IMR-90 (cell line): ENCODE results near the gene TREH. TPM values are rescaled to one million over a fixed set of nuclear protein-coding genes. Genes with fewer than 3 reads are reported as not detected.

Source experiments
- ATAC-seq: fragments of 200-7000 bp; cut with Tn5 transposase; 2 replicates; pipeline ENCODE4 v1.9.1; 2020; ENCODE audit warnings: low read depth, mild to moderate bottlenecking, moderate library complexity
- BruUV-seq: library from RNA; stranded (reverse); fragments of 400-500 nt; replicated peaks from 2 replicates; lab custom pipeline; 2021; lab: Mats Ljungman, UMichigan
- CTCF ChIA-PET: fragments of 300-600 bp; formaldehyde crosslinking; extraction: SDS; loops from one replicate; lab custom pipeline; 2021; ENCODE audit warnings: antibody characterized with exemption; lab: Yijun Ruan, JAX
- POLR2A ChIA-PET: fragments of 300-600 bp; sonication (Branson Sonifier 250); formaldehyde crosslinking; loops from one replicate; lab custom pipeline; 2022; ENCODE audit warnings: antibody characterized with exemption; ENCODE audit not compliant: unreplicated experiment; lab: Charles Lee
- DNase-seq: peaks from one replicate; pipeline ENCODE4 v3.0.0; 2013
- H2AFZ ChIP-seq: replicated peaks from 2 replicates; pipeline ENCODE3; 2013; ENCODE audit warnings: low read length, mild to moderate bottlenecking; ENCODE audit not compliant: poor library complexity
- H2AK5ac ChIP-seq: 2 replicates; pipeline ENCODE4 v1.6.1; 2013; ENCODE audit warnings: low read depth, low read length, inconsistent platforms
- H2AK9ac ChIP-seq: replicated peaks from 2 replicates; pipeline ENCODE3; 2013; ENCODE audit warnings: mild to moderate bottlenecking, low read depth, low read length, moderate library complexity; ENCODE audit not compliant: poor library complexity
- H2BK120ac ChIP-seq: 2 replicates; pipeline ENCODE4 v1.6.1; 2013; ENCODE audit warnings: low read depth, low read length, inconsistent platforms
- H2BK15ac ChIP-seq: 3 replicates; pipeline ENCODE4 v1.6.1; 2013; ENCODE audit warnings: low read depth, low read length, inconsistent platforms
- H2BK20ac ChIP-seq: 2 replicates; pipeline ENCODE4 v1.6.1; 2013; ENCODE audit warnings: low read depth, mild to moderate bottlenecking, inconsistent platforms, low read length, moderate library complexity
- H2BK5ac ChIP-seq: 2 replicates; pipeline ENCODE4 v1.6.1; 2013; ENCODE audit warnings: mild to moderate bottlenecking, low read depth, low read length, inconsistent platforms; ENCODE audit not compliant: poor library complexity, severe bottlenecking
- H3K14ac ChIP-seq: replicated peaks from 2 replicates; pipeline ENCODE4 v1.6.1; 2013; ENCODE audit warnings: low read depth, low read length, inconsistent platforms
- H3K18ac ChIP-seq: 2 replicates; pipeline ENCODE4 v1.6.1; 2013; ENCODE audit warnings: low read depth, low read length, control low read depth
- H3K23ac ChIP-seq: 2 replicates; pipeline ENCODE4 v1.6.1; 2013; ENCODE audit warnings: low read depth, low read length, inconsistent platforms
- H3K27ac ChIP-seq: 2 replicates; pipeline ENCODE4 v1.5.1; 2013; ENCODE audit warnings: mild to moderate bottlenecking, control low read depth, low read length; ENCODE audit not compliant: insufficient read depth
- H3K27me3 ChIP-seq: 2 replicates; pipeline ENCODE4 v1.6.1; 2013; ENCODE audit warnings: low read length; ENCODE audit not compliant: control insufficient read depth, insufficient read depth
- H3K36me3 ChIP-seq: 2 replicates; pipeline ENCODE4 v1.6.1; 2013; ENCODE audit warnings: low read length, mixed read lengths; ENCODE audit not compliant: control insufficient read depth, insufficient read depth
- H3K4ac ChIP-seq: 2 replicates; pipeline ENCODE4 v1.6.1; 2013; ENCODE audit warnings: low read depth, low read length, inconsistent platforms
- H3K4me1 ChIP-seq: 2 replicates; pipeline ENCODE4 v1.6.1; 2013; ENCODE audit warnings: low read length, mixed read lengths; ENCODE audit not compliant: control insufficient read depth, insufficient read depth
- H3K4me2 ChIP-seq: 2 replicates; pipeline ENCODE4 v1.6.1; 2013; ENCODE audit warnings: low read depth, mild to moderate bottlenecking, control low read depth, low read length, moderate library complexity
- H3K4me3 ChIP-seq: 2 replicates; pipeline ENCODE4 v1.5.1; 2013; ENCODE audit warnings: low read depth, mild to moderate bottlenecking, control low read depth, low read length, moderate library complexity; ENCODE audit not compliant: insufficient read depth
- H3K56ac ChIP-seq: 2 replicates; pipeline ENCODE4 v1.6.1; 2013; ENCODE audit warnings: low read length, inconsistent platforms; ENCODE audit not compliant: insufficient read depth; ENCODE audit errors: extremely low read depth
- H3K79me1 ChIP-seq, 2 experiments: 2 replicates each; pipeline ENCODE4 v1.6.1; 2013; ENCODE audit warnings: low read length in 2 of 2, inconsistent platforms in 1 of 2, low read depth in 1 of 2
- H3K9ac ChIP-seq: 2 replicates; pipeline ENCODE4 v1.6.1; 2013; ENCODE audit warnings: low read depth, low read length, control low read depth
- H3K9me1 ChIP-seq: 2 replicates; pipeline ENCODE4 v1.6.1; 2013; ENCODE audit warnings: low read length, inconsistent platforms; ENCODE audit not compliant: insufficient read depth
- H3K9me3 ChIP-seq: 2 replicates; pipeline ENCODE4 v1.6.1; 2013; ENCODE audit warnings: low read length; ENCODE audit not compliant: control insufficient read depth, insufficient read depth
- H4K20me1 ChIP-seq: 2 replicates; pipeline ENCODE4 v1.6.1; 2013; ENCODE audit warnings: low read length, inconsistent platforms; ENCODE audit not compliant: insufficient read depth
- H4K5ac ChIP-seq: 2 replicates; pipeline ENCODE4 v1.6.1; 2013; ENCODE audit warnings: mild to moderate bottlenecking, low read depth, low read length, control low read depth
- H4K8ac ChIP-seq, 2 experiments: 2 replicates each; pipeline ENCODE4 v1.6.1; 2013; ENCODE audit warnings: low read depth in 2 of 2, low read length in 2 of 2, control low read depth in 1 of 2, inconsistent platforms in 1 of 2
- H4K91ac ChIP-seq: 2 replicates; pipeline ENCODE4 v1.6.1; 2013; ENCODE audit warnings: low read depth, low read length, inconsistent platforms; ENCODE audit not compliant: insufficient read depth
- ELK1 ChIP-seq: fragments of 150-350 bp; IDR thresholded peaks from 2 replicates; pipeline ENCODE4 v1.6.1; 2016; ENCODE audit warnings: low read depth, mild to moderate bottlenecking, low read length, moderate library complexity, borderline replicate concordance
- MAFK ChIP-seq: IDR thresholded peaks from 2 replicates; pipeline ENCODE4 v1.6.1; 2012; ENCODE audit warnings: low read depth, low read length, improper control_type of control experiment
- SMC3 ChIP-seq: fragments of 150-350 bp; IDR thresholded peaks from 2 replicates; pipeline ENCODE4 v1.6.1; 2016; ENCODE audit warnings: low read depth, mild to moderate bottlenecking, antibody characterized with exemption, low read length, moderate library complexity
- WGBS, 2 experiments: methylation state at CpG; one replicate each; pipeline versions ENCODE4 v1.1.5 to v1.1.7; 2013; ENCODE audit warnings: missing lambda C conversion rate in 2 of 2; ENCODE audit not compliant: insufficient read length in 1 of 2; ENCODE audit errors: extremely low coverage in 2 of 2; 5-methylcytosine and 5-hydroxymethylcytosine counted together
- dilution Hi-C: fragments of 300-500 bp; cut with HindIII; formaldehyde crosslinking; loops from one replicate; pipeline ENCODE4 v1.14.3; 2018; ENCODE audit warnings: low sequenced_read_pairs; ENCODE audit not compliant: unreplicated experiment
- in situ Hi-C: fragments of 300-500 bp; cut with MboI; formaldehyde crosslinking; loops from 3 replicates; pipeline ENCODE4 v1.14.3; 2019; ENCODE audit warnings: low sequenced_read_pairs, inconsistent platforms, mixed read lengths
- intact Hi-C: fragments of 100-400 bp; cut with micrococcal nuclease; formaldehyde crosslinking; loops from 2 replicates; pipeline ENCODE4 v1.10.0; 2022
- polyA plus RNA-seq, 3 experiments: library from polyadenylated mRNA; depleted of rRNA; stranded (reverse); fragments of >200 nt; gene quantifications; 2 replicates each; pipeline ENCODE4 v1.2.3, GENCODE V29; 2012; ENCODE audit warnings: low replicate concordance in 1 of 3
- total RNA-seq: library from RNA; depleted of rRNA; stranded (reverse); fragments of >200 nt; gene quantifications from 2 replicates; pipeline ENCODE4 v1.2.3, GENCODE V29; 2012

Gene TREH
- total and polyA plus RNA-seq, 2 of the 4 experiments (the other 2 are of a cell fraction): not detected

GRCh38 chr11:118703563-118704106 is 24.2 kb upstream of the TREH start:
- TF ChIP-seq ELK1: no peak
- no peak for TF ChIP-seq MAFK
- no peak for TF ChIP-seq SMC3
- no peak overlapping the region for H4K91ac ChIP-seq
- H2BK120ac ChIP-seq: no peak overlapping the region
- H3K9me1 ChIP-seq: no peaks in the 10 kb centered on the region
- 92% methylated on average over 2 of the region's 5 CpGs; no CpG with 5 or more reads in 1 of the 2 experiments for WGBS, 2 experiments
- H3K14ac ChIP-seq: no peak overlapping the region
- peaks cover 4% of the 10 kb centered on the region; the same call in 1 of the 2 replicates for H3K9me3 ChIP-seq
- intact Hi-C loops (no loop called here), dilution Hi-C loops (no loop called here), in situ Hi-C loops (no loop called here)
- H4K5ac ChIP-seq: no peak overlapping the region
- H3K23ac ChIP-seq: no peak overlapping the region
- H3K27ac ChIP-seq: no peak overlapping the region
- H3K18ac ChIP-seq: no peak overlapping the region
- H4K20me1 ChIP-seq: no peaks in the 10 kb centered on the region
- H3K27me3 ChIP-seq: peaks cover 23% of the 10 kb centered on the region
- H4K8ac ChIP-seq: no peak overlapping the region
- ChIA-PET POLR2A (no interaction called here), CTCF (interaction anchor here (0.8 kb wide), 1 partner anchor 14 kb away, joined by 3 read pairs; no protein-coding TSS in a partner anchor)
- no peak overlapping the region for H3K4ac ChIP-seq
- H2BK20ac ChIP-seq: no peak overlapping the region
- no peak overlapping the region for H2BK5ac ChIP-seq
- no peak for ATAC-seq
- no peak overlapping the region for H3K56ac ChIP-seq
- no peaks in the 10 kb centered on the region for H3K4me1 ChIP-seq
- H3K79me1 ChIP-seq: no peaks in the 10 kb centered on the region
- BruUV-seq: no TSS peak
- H3K36me3 ChIP-seq: no peaks in the 10 kb centered on the region
- no peak overlapping the region for H3K4me3 ChIP-seq
- no peak overlapping the region for H3K9ac ChIP-seq
- no peak overlapping the region for H2AFZ ChIP-seq
- H2AK9ac ChIP-seq: no peak overlapping the region
- H2AK5ac ChIP-seq: no peak overlapping the region
- no peak for DNase-seq
- H2BK15ac ChIP-seq: no peak overlapping the region
- no peak overlapping the region for H3K4me2 ChIP-seq
